IPS-15b (cell line): ENCODE measurements around the gene KLHL8.

ENCODE experiments used
- H3K27me3 ChIP-seq: one replicate; pipeline ENCODE4 v1.6.1; 2013; ENCODE audit warnings: low read length; ENCODE audit not compliant: control insufficient read depth, insufficient read depth
- H3K36me3 ChIP-seq: one replicate; pipeline ENCODE4 v1.6.1; 2013; ENCODE audit warnings: low read length; ENCODE audit not compliant: control insufficient read depth, insufficient read depth
- H3K4me1 ChIP-seq: one replicate; pipeline ENCODE4 v1.6.1; 2013; ENCODE audit warnings: mild to moderate bottlenecking, low read length; ENCODE audit not compliant: control insufficient read depth, insufficient read depth
- H3K4me3 ChIP-seq: one replicate; pipeline ENCODE4 v1.5.1; 2013; ENCODE audit warnings: low read depth, low read length
- H3K9ac ChIP-seq: one replicate; pipeline ENCODE4 v1.6.1; 2013; ENCODE audit warnings: low read depth, mild to moderate bottlenecking, low read length
- H3K9me3 ChIP-seq: one replicate; pipeline ENCODE4 v1.6.1; 2013; ENCODE audit warnings: mild to moderate bottlenecking, low read length; ENCODE audit not compliant: control insufficient read depth, insufficient read depth

KLHL8 gene

GRCh38 chr4:87243426-87244053 is 23.1 kb upstream of the KLHL8 start:
- no peak overlapping the region for H3K4me3 ChIP-seq
- H3K36me3 ChIP-seq, result no peaks in the 10 kb centered on the region
- no peaks in the 10 kb centered on the region for H3K4me1 ChIP-seq
- no peaks in the 10 kb centered on the region for H3K27me3 ChIP-seq
- peaks cover 2% of the 10 kb centered on the region for H3K9me3 ChIP-seq
- no peak overlapping the region for H3K9ac ChIP-seq

- Histone ChIP-seq H3K4me1 (no peaks in the 10 kb centered on the region), H3K9me3 (peaks cover 2% of the 10 kb centered on the region), H3K27me3 (no peaks in the 10 kb centered on the region), H3K36me3 (no peaks in the 10 kb centered on the region), H3K4me3 (no peak overlapping the region), H3K9ac (no peak overlapping the region)
These were observed 20.9 kb upstream of the KLHL8 start for GRCh38 chr4:87241336-87241735.

- H3K27me3 ChIP-seq, result peaks cover under 1% of the 10 kb centered on the region
- no peaks in the 10 kb centered on the region for H3K36me3 ChIP-seq
- no peaks in the 10 kb centered on the region for H3K4me1 ChIP-seq
- H3K9ac ChIP-seq, result no peak overlapping the region
- no peak overlapping the region for H3K4me3 ChIP-seq
- peaks cover 2% of the 10 kb centered on the region for H3K9me3 ChIP-seq
These were observed 19.9 kb upstream of the KLHL8 start for GRCh38 chr4:87240341-87240740.

- Histone ChIP-seq H3K36me3 (no peaks in the 10 kb centered on the region), H3K9me3 (peaks cover under 1% of the 10 kb centered on the region), H3K9ac (no peak overlapping the region), H3K27me3 (peaks cover 3% of the 10 kb centered on the region), H3K4me1 (no peaks in the 10 kb centered on the region), H3K4me3 (no peak overlapping the region)
These were observed 19.4 kb upstream of the KLHL8 start for GRCh38 chr4:87239821-87240220.

GRCh38 chr4:87239194-87239593 is 18.8 kb upstream of the KLHL8 start:
- H3K36me3 ChIP-seq, result no peaks in the 10 kb centered on the region
- H3K4me1 ChIP-seq, result no peaks in the 10 kb centered on the region
- no peaks in the 10 kb centered on the region for H3K9me3 ChIP-seq
- H3K27me3 ChIP-seq, result peaks cover 3% of the 10 kb centered on the region
- H3K9ac ChIP-seq, result no peak overlapping the region
- no peak overlapping the region for H3K4me3 ChIP-seq

- H3K27me3 ChIP-seq, result peaks cover 3% of the 10 kb centered on the region
- H3K9ac ChIP-seq, result no peak overlapping the region
- H3K36me3 ChIP-seq, result no peaks in the 10 kb centered on the region
- H3K9me3 ChIP-seq, result no peaks in the 10 kb centered on the region
- H3K4me1 ChIP-seq, result no peaks in the 10 kb centered on the region
- H3K4me3 ChIP-seq, result no peak overlapping the region
These were observed 16.4 kb upstream of the KLHL8 start for GRCh38 chr4:87236861-87237260.

- H3K4me1 ChIP-seq, result no peaks in the 10 kb centered on the region
- H3K36me3 ChIP-seq, result no peaks in the 10 kb centered on the region
- H3K4me3 ChIP-seq, result peak overlapping the region; percentile 14
- peaks cover 3% of the 10 kb centered on the region for H3K27me3 ChIP-seq
- H3K9me3 ChIP-seq, result no peaks in the 10 kb centered on the region
- no peak overlapping the region for H3K9ac ChIP-seq
These were observed 14.7 kb upstream of the KLHL8 start for GRCh38 chr4:87235020-87235671.

- Histone ChIP-seq H3K4me3 (no peak overlapping the region), H3K36me3 (no peaks in the 10 kb centered on the region), H3K27me3 (peaks cover 3% of the 10 kb centered on the region), H3K4me1 (no peaks in the 10 kb centered on the region), H3K9ac (no peak overlapping the region), H3K9me3 (no peaks in the 10 kb centered on the region)
These were observed 11.8 kb upstream of the KLHL8 start for GRCh38 chr4:87232216-87232615.

- H3K36me3 ChIP-seq, result no peaks in the 10 kb centered on the region
- H3K4me1 ChIP-seq, result no peaks in the 10 kb centered on the region
- peaks cover 3% of the 10 kb centered on the region for H3K27me3 ChIP-seq
- no peaks in the 10 kb centered on the region for H3K9me3 ChIP-seq
- H3K9ac ChIP-seq, result no peak overlapping the region
- H3K4me3 ChIP-seq, result no peak overlapping the region
These were observed 10.4 kb upstream of the KLHL8 start for GRCh38 chr4:87230806-87231205.

- H3K27me3 ChIP-seq, result no peaks in the 10 kb centered on the region
- no peaks in the 10 kb centered on the region for H3K36me3 ChIP-seq
- no peaks in the 10 kb centered on the region for H3K4me1 ChIP-seq
- no peaks in the 10 kb centered on the region for H3K9me3 ChIP-seq
- no peak overlapping the region for H3K4me3 ChIP-seq
- no peak overlapping the region for H3K9ac ChIP-seq
These were observed 9.6 kb upstream of the KLHL8 start for GRCh38 chr4:87229979-87230378.

- Histone ChIP-seq H3K4me3 (no peak overlapping the region), H3K9ac (no peak overlapping the region), H3K9me3 (no peaks in the 10 kb centered on the region), H3K27me3 (no peaks in the 10 kb centered on the region), H3K4me1 (no peaks in the 10 kb centered on the region), H3K36me3 (no peaks in the 10 kb centered on the region)
These were observed 7.9 kb upstream of the KLHL8 start for GRCh38 chr4:87228262-87228860.

- no peaks in the 10 kb centered on the region for H3K9me3 ChIP-seq
- H3K36me3 ChIP-seq, result no peaks in the 10 kb centered on the region
- H3K27me3 ChIP-seq, result no peaks in the 10 kb centered on the region
- H3K4me1 ChIP-seq, result no peaks in the 10 kb centered on the region
- no peak overlapping the region for H3K9ac ChIP-seq
- no peak overlapping the region for H3K4me3 ChIP-seq
These were observed 7.3 kb upstream of the KLHL8 start for GRCh38 chr4:87227751-87228151.
